Measurements from ENCODE around the gene OR2H2. TPM values are rescaled to one million over a fixed set of nuclear protein-coding genes. Genes with fewer than 3 reads are reported as not detected.

The OR2H2 gene
- total and polyA plus RNA-seq, 8 donors: 0.10 to 0.30 (median 0.14) TPM; not detected in 2

DNA sequence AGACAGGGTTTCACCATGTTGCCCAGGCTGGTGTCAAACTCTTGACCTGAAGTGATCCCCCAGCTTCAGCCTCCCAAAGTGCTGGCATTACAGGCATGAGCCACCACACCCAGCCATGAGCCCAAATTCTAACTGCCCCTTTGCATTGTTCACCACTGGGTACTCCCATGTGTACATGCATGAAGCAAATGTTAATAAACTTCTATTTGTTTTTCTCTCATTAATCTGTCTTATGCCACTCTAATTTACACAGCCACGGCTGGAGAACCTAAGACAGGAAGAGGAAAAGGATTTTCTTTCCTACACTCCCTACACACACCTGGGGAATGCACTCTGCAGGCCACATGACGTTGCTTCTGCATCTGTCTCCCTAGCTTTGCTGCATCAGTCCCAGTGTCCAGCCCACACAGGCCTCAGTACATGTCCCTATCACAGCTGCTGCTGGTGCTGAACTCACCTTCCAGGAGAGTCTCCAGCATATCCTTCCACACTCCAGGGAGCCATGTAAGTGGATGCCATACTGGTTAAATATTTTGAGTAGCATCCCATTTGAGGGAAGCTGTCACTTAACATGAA lies 13.3 kb downstream of the OR2H2 start:
- Histone ChIP-seq H3K27me3 (peaks cover 3 to 11% of the 10 kb centered on the region in 2 donors), H3K27ac (no peak overlapping the region), H3K9me3 (no peaks in the 10 kb centered on the region), H3K4me3 (no peak overlapping the region), H3K36me3 (peaks cover 0 to 37% of the 10 kb centered on the region in 2 donors), H3K4me1 (no peaks in the 10 kb centered on the region)
- TF ChIP-seq, protein P1, sequence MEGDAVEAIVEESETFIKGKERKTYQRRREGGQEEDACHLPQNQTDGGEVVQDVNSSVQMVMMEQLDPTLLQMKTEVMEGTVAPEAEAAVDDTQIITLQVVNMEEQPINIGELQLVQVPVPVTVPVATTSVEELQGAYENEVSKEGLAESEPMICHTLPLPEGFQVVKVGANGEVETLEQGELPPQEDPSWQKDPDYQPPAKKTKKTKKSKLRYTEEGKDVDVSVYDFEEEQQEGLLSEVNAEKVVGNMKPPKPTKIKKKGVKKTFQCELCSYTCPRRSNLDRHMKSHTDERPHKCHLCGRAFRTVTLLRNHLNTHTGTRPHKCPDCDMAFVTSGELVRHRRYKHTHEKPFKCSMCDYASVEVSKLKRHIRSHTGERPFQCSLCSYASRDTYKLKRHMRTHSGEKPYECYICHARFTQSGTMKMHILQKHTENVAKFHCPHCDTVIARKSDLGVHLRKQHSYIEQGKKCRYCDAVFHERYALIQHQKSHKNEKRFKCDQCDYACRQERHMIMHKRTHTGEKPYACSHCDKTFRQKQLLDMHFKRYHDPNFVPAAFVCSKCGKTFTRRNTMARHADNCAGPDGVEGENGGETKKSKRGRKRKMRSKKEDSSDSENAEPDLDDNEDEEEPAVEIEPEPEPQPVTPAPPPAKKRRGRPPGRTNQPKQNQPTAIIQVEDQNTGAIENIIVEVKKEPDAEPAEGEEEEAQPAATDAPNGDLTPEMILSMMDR (IDR thresholded peaks at IDR 0.05): no peak
- intact Hi-C loops (cut with DNase I): no loop called here
- ATAC-seq (no peak), DNase-seq (no peak)

- no peak overlapping the region for H3K4me3 ChIP-seq
- intact Hi-C loops (cut with DNase I): no loop called here
- peaks cover 0 to 82% of the 10 kb centered on the region in 2 donors for H3K36me3 ChIP-seq
- no peaks in the 10 kb centered on the region for H3K4me1 ChIP-seq
- ATAC-seq (no peak), DNase-seq (no peak)
- H3K27me3 ChIP-seq: no peaks in the 10 kb centered on the region
- no peaks in the 10 kb centered on the region for H3K9me3 ChIP-seq
- no peak overlapping the region for H3K27ac ChIP-seq
- TF ChIP-seq, protein P1 (IDR thresholded peaks at IDR 0.05): no peak
Measured at GRCh38 chr6:29602564-29603361, 17.8 kb downstream of the OR2H2 start.

DNA sequence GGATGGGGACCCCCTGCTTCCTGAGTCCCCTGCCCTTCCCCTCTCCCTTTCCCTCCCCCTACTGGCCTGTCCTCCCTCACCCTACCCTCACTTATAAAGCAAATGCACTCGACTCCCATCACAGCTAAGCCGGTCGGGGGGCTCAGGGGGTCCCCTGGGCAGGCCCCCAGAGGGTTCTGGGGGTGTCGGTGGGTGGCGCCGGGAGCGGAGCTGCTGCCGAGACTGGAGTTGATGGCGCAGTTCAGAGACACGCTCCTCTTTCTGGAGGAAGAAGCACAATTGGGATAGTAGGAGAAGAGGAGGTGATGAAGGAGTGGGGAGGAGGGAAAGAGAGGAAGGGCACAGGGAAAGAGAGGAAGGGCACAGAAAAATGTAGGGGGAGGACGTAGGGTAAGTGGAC lies 18.5 kb downstream of the OR2H2 start:
- Histone ChIP-seq H3K4me1 (no peaks in the 10 kb centered on the region), H3K27ac (no peak overlapping the region), H3K4me3 (no peak overlapping the region), H3K27me3 (no peaks in the 10 kb centered on the region), H3K36me3 (peaks cover 0 to 89% of the 10 kb centered on the region in 2 donors), H3K9me3 (no peaks in the 10 kb centered on the region)
- TF ChIP-seq, protein P1 (IDR thresholded peaks at IDR 0.05): no peak
- intact Hi-C loops (cut with DNase I): no loop called here
- ATAC-seq (no peak), DNase-seq (no peak)

DNA sequence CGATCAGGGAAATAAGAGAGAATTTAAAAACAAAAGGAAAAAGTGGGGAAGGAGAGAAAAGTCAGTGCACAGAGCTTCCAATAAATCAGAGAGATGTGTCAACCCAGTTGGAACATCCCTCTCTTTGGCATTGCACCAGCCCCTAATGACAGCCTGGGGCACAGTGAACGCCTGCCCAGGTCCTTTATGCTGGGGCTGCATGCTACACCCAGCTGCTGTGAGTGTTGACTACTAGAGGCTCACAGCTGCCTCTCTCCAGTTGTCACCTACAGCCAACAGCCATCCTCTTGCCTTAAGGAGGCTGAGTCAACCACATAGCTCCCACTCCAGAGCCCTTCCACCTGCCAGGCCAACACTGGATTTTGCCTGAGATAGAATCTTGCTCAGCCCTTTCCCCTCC lies 19.0 kb downstream of the OR2H2 start:
- H3K4me3 ChIP-seq: no peak overlapping the region
- no peaks in the 10 kb centered on the region for H3K4me1 ChIP-seq
- no peaks in the 10 kb centered on the region for H3K9me3 ChIP-seq
- peaks cover 0 to 94% of the 10 kb centered on the region in 2 donors for H3K36me3 ChIP-seq
- no peak overlapping the region for H3K27ac ChIP-seq
- DNase-seq (no peak), ATAC-seq (no peak)
- TF ChIP-seq, protein P1 (IDR thresholded peaks at IDR 0.05): no peak
- intact Hi-C loops (cut with DNase I): no loop called here
- H3K27me3 ChIP-seq: no peaks in the 10 kb centered on the region

GRCh38 chr6:29608131-29608530 lies 23.2 kb downstream of the OR2H2 start:
- no peaks in the 10 kb centered on the region for H3K9me3 ChIP-seq
- H3K27ac ChIP-seq: no peak overlapping the region
- intact Hi-C loops (cut with DNase I): no loop called here
- H3K36me3 ChIP-seq: peaks cover 0 to 100% of the 10 kb centered on the region in 2 donors
- no peak for ATAC-seq
- no peak overlapping the region for H3K4me3 ChIP-seq
- TF ChIP-seq, protein P1 (IDR thresholded peaks at IDR 0.05): no peak
- no peaks in the 10 kb centered on the region for H3K27me3 ChIP-seq
- no peaks in the 10 kb centered on the region for H3K4me1 ChIP-seq
- DNase-seq: no peak
